HEK293T (cell line): ENCODE measurements around the gene TAF1C.

ENCODE experiments used
- BHLHE40 ChIP-seq: fragments of 450-650 bp; IDR thresholded peaks from 2 replicates; pipeline ENCODE4 v1.6.1; 2016; ENCODE audit warnings: mild to moderate bottlenecking, moderate library complexity, borderline replicate concordance
- ELF4 ChIP-seq: fragments of 450-650 bp; IDR thresholded peaks from 2 replicates; pipeline ENCODE4 v1.6.1; 2017; ENCODE audit warnings: antibody characterized with exemption
- FOXA1 ChIP-seq: fragments of 450-650 bp; IDR thresholded peaks from 2 replicates; pipeline ENCODE4 v1.6.1; 2016; ENCODE audit warnings: mild to moderate bottlenecking
- FOXK2 ChIP-seq: fragments of 450-650 bp; IDR thresholded peaks from 2 replicates; pipeline ENCODE4 v1.6.1; 2016; ENCODE audit warnings: mild to moderate bottlenecking
- FOXM1 ChIP-seq: fragments of 450-650 bp; IDR thresholded peaks from 2 replicates; pipeline ENCODE4 v1.6.1; 2017; ENCODE audit warnings: mild to moderate bottlenecking, borderline replicate concordance
- HDGF ChIP-seq: fragments of 450-650 bp; IDR thresholded peaks from 2 replicates; pipeline ENCODE4 v1.6.1; 2017; ENCODE audit warnings: antibody characterized with exemption, borderline replicate concordance
- L3MBTL2 ChIP-seq: fragments of 450-650 bp; conservative IDR thresholded peaks from 2 replicates; pipeline ENCODE4 v1.6.1; 2016; ENCODE audit warnings: mild to moderate bottlenecking
- NFRKB ChIP-seq: fragments of 450-650 bp; IDR thresholded peaks from 2 replicates; pipeline ENCODE4 v1.6.1; 2016; ENCODE audit warnings: mild to moderate bottlenecking, moderate library complexity
- SP1 ChIP-seq: fragments of 450-650 bp; IDR thresholded peaks from 2 replicates; pipeline ENCODE4 v1.6.1; 2017
- SUZ12 ChIP-seq: fragments of 450-650 bp; IDR thresholded peaks from 2 replicates; pipeline ENCODE4 v1.6.1; 2016; ENCODE audit warnings: mild to moderate bottlenecking
- TARDBP ChIP-seq: fragments of 450-650 bp; IDR thresholded peaks from 2 replicates; pipeline ENCODE4 v1.6.1; 2016
- ZNF384 ChIP-seq: fragments of 450-650 bp; IDR thresholded peaks from 2 replicates; pipeline ENCODE4 v1.6.1; 2016
- TF ChIP-seq, protein P1 (sequence below): fragments of 450-650 bp; IDR thresholded peaks from 2 replicates; pipeline ENCODE4 v1.6.1; 2016

DNA sequence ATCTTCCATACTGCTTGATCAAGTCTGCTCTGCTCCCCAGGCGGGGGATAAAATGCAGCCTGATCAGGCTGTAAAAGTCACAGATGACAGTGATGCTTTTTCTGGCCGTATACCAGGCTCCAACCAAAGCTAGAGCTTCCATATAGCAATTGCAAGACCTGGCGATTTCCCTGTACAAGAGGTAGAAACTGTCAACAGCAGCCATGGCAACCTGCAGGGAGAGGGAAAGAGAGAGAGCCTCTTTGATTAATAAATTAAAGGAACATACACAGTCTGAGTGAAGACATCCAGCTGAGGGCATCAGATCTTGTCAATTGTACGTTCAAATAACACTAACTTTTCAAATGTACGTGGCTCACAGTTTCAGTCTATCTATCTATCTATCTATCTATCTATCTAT lies 55.7 kb downstream of the TAF1C start:
- TF ChIP-seq NFRKB (no peak), ELF4 (no peak), FOXM1 (no peak), SUZ12 (no peak), BHLHE40 (no peak), SP1 (no peak), L3MBTL2 (no peak), FOXK2 (no peak), TARDBP (no peak), ZNF384 (no peak), FOXA1 (no peak), HDGF (no peak)
- TF ChIP-seq, protein P1, sequence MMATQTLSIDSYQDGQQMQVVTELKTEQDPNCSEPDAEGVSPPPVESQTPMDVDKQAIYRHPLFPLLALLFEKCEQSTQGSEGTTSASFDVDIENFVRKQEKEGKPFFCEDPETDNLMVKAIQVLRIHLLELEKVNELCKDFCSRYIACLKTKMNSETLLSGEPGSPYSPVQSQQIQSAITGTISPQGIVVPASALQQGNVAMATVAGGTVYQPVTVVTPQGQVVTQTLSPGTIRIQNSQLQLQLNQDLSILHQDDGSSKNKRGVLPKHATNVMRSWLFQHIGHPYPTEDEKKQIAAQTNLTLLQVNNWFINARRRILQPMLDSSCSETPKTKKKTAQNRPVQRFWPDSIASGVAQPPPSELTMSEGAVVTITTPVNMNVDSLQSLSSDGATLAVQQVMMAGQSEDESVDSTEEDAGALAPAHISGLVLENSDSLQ = no peak
